GM12892 (cell line): ENCODE data around the gene DHRS11.

Experiments used
- DNase-seq: peaks from one replicate; pipeline ENCODE4 v3.0.0; 2011; ENCODE audit not compliant: insufficient read length
- FAIRE-seq: peaks from 2 replicates; lab custom pipeline; 2011; peaks lifted over from hg19 to GRCh38; lab: Jason Lieb, UNC
- POLR2A ChIP-seq: IDR thresholded peaks from 2 replicates; pipeline ENCODE4 v1.6.1; 2011; ENCODE audit warnings: low read depth, low read length, control low read depth
- POLR2AphosphoS5 ChIP-seq: IDR thresholded peaks from 2 replicates; pipeline ENCODE4 v1.6.1; 2011; ENCODE audit warnings: low read depth, low read length, control low read depth
- TAF1 ChIP-seq: IDR thresholded peaks from 2 replicates; pipeline ENCODE4 v1.6.1; 2011; ENCODE audit warnings: low read depth, mild to moderate bottlenecking, control low read depth, low read length, borderline replicate concordance

Gene DHRS11

DNA sequence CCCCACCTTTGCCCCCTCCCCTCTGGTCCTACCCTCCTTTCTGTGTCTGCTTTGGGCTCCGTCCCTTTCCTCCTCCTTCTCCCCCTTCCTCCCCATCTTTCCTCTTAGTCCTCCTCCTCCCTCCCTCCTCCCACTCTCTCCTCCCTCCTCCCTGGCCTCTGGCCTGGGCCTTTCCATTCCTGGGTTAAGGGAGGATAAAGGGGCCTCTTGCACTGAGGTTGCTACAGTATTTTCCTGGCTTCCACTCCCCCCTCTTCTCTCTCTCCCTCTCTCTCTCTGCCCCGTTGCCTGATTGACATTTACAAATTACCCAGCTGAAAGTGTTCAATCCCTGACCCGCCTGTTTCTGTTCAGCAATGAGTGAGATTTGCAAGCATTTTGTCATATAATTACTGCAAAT, 53.7 kb downstream of the DHRS11 start:
- DNase-seq (no peak), FAIRE-seq (no peak)
- TF ChIP-seq POLR2AphosphoS5 (no peak), POLR2A (no peak), TAF1 (no peak)

DNA sequence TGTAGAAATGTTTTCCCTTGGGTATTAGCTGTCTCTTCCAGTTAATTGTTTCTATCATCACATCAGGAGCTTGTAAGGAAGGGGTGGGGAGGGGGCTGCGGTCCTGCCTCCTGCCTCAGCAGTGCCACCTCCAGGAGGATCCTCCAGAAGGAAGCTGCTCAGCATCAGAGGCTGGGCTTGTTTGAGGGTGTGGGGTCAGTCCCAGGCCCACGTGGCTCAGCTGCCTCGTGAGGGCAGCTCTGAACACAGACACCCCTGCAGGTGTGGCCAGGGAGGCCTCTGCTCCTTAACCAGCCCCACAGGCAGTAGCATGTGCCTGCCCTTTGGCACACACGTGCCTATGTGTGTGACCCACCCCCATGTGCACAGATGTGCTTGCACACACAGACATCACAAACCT, 56.0 kb downstream of the DHRS11 start:
- TF ChIP-seq POLR2AphosphoS5 (no peak), POLR2A (no peak), TAF1 (no peak)
- DNase-seq (no peak), FAIRE-seq (no peak)

DNA sequence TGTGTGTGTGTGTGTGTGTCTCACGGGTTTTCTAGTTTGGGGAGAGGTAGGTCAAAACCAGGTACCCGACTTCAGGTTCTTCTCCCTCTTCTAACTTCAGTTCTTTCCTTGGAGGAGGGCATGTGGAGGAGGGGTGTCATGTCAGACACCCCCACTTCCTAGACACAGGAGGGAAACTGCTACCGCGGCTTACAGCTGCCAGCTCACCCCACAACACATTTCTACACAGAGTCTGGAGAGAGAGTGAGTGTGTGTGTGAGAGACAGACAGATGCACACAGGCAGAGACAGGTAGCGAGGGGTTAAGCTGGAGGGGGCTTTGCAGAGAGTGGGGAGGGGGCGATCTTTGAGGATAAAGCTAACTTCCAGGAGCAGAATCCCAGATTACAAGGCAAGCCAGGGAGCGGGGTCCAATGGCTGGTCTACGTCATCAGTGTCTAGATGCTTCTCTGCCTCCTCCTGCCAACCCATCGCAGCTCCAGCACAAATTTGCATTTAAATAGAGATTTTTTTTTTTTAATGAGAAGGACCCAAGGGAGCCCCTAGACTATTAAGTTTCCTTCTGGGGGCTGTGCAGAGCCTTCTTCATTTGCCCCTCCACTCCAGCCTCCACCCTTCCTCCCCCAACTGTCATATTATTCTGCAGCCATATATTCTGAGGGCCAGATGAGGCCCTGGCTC, 58.6 kb downstream of the DHRS11 start:
- TF ChIP-seq TAF1 (no peak), POLR2AphosphoS5 (no peak), POLR2A (no peak)
- FAIRE-seq (no peak), DNase-seq (no peak)
